Immature natural killer cell (primary cell): Measurements from ENCODE around the gene NSUN6. TPM values are rescaled to one million over a fixed set of nuclear protein-coding genes. Genes with fewer than 3 reads are reported as not detected.
"Not testable (repeated sequence)": the region's sequence is repeated elsewhere in the genome, so short reads cannot be mapped to it uniquely, and the experiment has no call there.

ENCODE experiments used
- DNase-seq, 3 donors: peaks; one replicate each; pipeline ENCODE4 v3.0.0; 2022; ENCODE audit warnings: mixed read lengths in 1 of 3
- H3K27ac Mint-ChIP-seq, 6 donors: one replicate each; pipeline ENCODE4 v1.8.0; 2020; ENCODE audit warnings: mixed read lengths in 6 of 6, mild to moderate bottlenecking in 5 of 6, inconsistent platforms in 4 of 6, moderate library complexity in 3 of 6
- H3K27me3 Mint-ChIP-seq, 3 donors: one replicate each; pipeline ENCODE4 v1.8.0; 2020 to 2021; ENCODE audit warnings: low read depth in 3 of 3, mild to moderate bottlenecking in 3 of 3, mixed read lengths in 3 of 3, moderate library complexity in 3 of 3, inconsistent platforms in 1 of 3
- H3K36me3 Mint-ChIP-seq, 3 donors: one replicate each; pipeline ENCODE4 v1.8.0; 2020; ENCODE audit warnings: mixed read lengths in 3 of 3, inconsistent platforms in 2 of 3, mild to moderate bottlenecking in 2 of 3
- H3K4me1 Mint-ChIP-seq, 2 donors: one replicate each; pipeline ENCODE4 v1.8.0; 2020; ENCODE audit warnings: inconsistent platforms in 2 of 2, mild to moderate bottlenecking in 2 of 2, mixed read lengths in 2 of 2, moderate library complexity in 1 of 2
- H3K4me3 Mint-ChIP-seq, 5 donors: one replicate each; pipeline ENCODE4 v1.8.0; 2020; ENCODE audit warnings: mild to moderate bottlenecking in 5 of 5, mixed read lengths in 5 of 5, inconsistent platforms in 3 of 5, moderate library complexity in 3 of 5
- H3K9me3 Mint-ChIP-seq, 6 donors: one replicate each; pipeline ENCODE4 v1.8.0; 2020; ENCODE audit warnings: mild to moderate bottlenecking in 6 of 6, mixed read lengths in 6 of 6, inconsistent platforms in 4 of 6, moderate library complexity in 3 of 6
- polyA plus RNA-seq, 3 donors: library from polyadenylated mRNA; unstranded; fragments of 300-500 nt; fragmentation: Illumina TruSeq; gene quantifications; one replicate each; pipeline ENCODE4 v1.2.3, GENCODE V29; 2021

Gene NSUN6
- polyA plus RNA-seq, 3 donors from 2014 or later, result 3.5 to 15.8 (median 6.1) TPM

DNA sequence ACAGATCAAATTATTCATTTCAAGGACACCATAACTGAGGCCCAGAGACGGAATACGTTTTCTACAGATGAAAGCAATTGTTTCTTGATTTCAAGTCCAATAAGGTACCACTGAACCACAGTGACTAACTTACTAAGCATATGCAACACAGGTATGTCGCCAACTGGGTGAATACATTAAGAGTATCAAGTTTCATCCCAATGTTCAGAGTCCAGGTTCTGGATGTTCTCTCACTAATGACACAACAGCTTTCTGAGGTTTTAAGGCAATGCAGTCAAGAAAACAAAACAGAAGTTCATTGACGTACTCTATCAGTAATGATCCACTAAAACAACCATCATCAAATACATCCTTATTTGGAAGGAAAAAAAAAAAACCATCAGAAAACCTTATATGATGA is 35.8 kb downstream of the NSUN6 start:
- no peak overlapping the region for H3K4me3 Mint-ChIP-seq
- H3K27ac Mint-ChIP-seq, result no peak overlapping the region
- peaks cover 0 to 2% (median 0%) of the 10 kb centered on the region in 3 donors for H3K27me3 Mint-ChIP-seq
- no peaks in the 10 kb centered on the region for H3K4me1 Mint-ChIP-seq
- H3K36me3 Mint-ChIP-seq, result peaks cover 18 to 47% (median 26%) of the 10 kb centered on the region in 3 donors
- no peaks in the 10 kb centered on the region for H3K9me3 Mint-ChIP-seq
- DNase-seq, result no peak

- Mint-ChIP-seq H3K36me3 (peaks cover 20 to 30% (median 28%) of the 10 kb centered on the region in 3 donors), H3K27ac (peak overlapping the region in 2 of 6 donors; percentile 18 to 35), H3K27me3 (no peaks in the 10 kb centered on the region), H3K9me3 (no peaks in the 10 kb centered on the region), H3K4me1 (no peaks in the 10 kb centered on the region), H3K4me3 (no peak overlapping the region)
- DNase-seq, result no peak
Measured at GRCh38 chr10:18611168-18611567, 40.2 kb downstream of the NSUN6 start.

- peak overlapping the region in 1 of 6 donors; percentile 44 for H3K27ac Mint-ChIP-seq
Measured at GRCh38 chr10:18610517-18610916, 40.9 kb downstream of the NSUN6 start.

GRCh38 chr10:18608596-18608995 is 42.8 kb downstream of the NSUN6 start:
- Mint-ChIP-seq H3K27me3 (no peaks in the 10 kb centered on the region), H3K4me1 (no peaks in the 10 kb centered on the region), H3K9me3 (no peaks in the 10 kb centered on the region), H3K36me3 (peaks cover 13 to 31% (median 23%) of the 10 kb centered on the region in 3 donors), H3K4me3 (no peak overlapping the region), H3K27ac (no peak overlapping the region)
- no peak for DNase-seq

More at GRCh38 chr10:18610517-18610916, 40.9 kb downstream of the NSUN6 start:
- H3K36me3 Mint-ChIP-seq, result peaks cover 16 to 31% (median 30%) of the 10 kb centered on the region in 3 donors
- no peaks in the 10 kb centered on the region for H3K9me3 Mint-ChIP-seq
- H3K4me1 Mint-ChIP-seq, result no peaks in the 10 kb centered on the region
- no peak for DNase-seq
- no peak overlapping the region for H3K4me3 Mint-ChIP-seq
- H3K27me3 Mint-ChIP-seq, result no peaks in the 10 kb centered on the region

DNA sequence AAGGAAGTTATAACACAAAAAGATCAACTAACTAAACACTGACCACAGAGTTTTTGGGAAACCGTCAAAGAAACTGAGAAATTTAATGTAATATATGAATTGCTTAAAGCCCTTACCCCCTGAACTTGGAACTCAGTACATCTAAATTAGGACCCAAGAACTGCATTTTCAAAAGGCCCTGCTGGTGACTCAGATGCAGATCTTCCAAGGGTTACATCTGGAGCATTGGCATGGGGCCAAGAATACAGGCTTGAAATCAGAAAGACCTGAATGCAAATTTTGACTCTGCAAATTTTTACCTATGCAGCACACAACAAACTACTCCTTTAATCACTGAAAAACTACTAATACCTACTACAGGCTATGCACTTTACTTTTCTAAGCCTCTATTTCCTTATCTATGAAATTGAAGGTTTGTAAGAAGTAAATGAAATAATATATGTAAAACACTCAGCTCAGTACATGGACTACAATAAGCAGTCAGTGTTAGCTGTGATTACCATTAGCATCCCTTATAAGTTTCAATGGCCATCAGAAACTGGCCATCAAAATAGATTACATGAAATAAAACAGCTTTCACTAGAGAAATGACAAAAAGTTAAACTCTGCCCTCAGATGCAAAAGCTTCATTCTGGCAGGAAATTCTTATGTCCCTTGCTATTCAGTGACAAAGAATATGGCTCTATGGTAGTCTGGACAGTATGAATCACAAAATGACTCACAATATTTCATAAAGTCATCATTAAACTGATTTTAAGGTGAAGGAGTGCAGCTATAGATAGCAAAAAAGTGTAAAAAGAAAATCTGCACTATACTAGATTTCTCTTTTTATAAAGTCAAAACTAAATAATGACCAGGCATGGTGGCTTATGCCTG is 43.6 kb downstream of the NSUN6 start:
- Mint-ChIP-seq H3K9me3 (no peaks in the 10 kb centered on the region), H3K4me1 (no peaks in the 10 kb centered on the region), H3K36me3 (peaks cover 13 to 30% (median 23%) of the 10 kb centered on the region in 3 donors), H3K27ac (peak overlapping the region in 1 of 6 donors; percentile 25), H3K27me3 (no peaks in the 10 kb centered on the region), H3K4me3 (no peak overlapping the region)
- no peak for DNase-seq

- H3K9me3 Mint-ChIP-seq, result no peaks in the 10 kb centered on the region
- no peak for DNase-seq
- H3K27me3 Mint-ChIP-seq, result no peaks in the 10 kb centered on the region
- peak overlapping the region in 1 of 6 donors; percentile 36 for H3K27ac Mint-ChIP-seq
- H3K4me1 Mint-ChIP-seq, result no peaks in the 10 kb centered on the region
- H3K4me3 Mint-ChIP-seq, result no peak overlapping the region
- peaks cover 9 to 21% (median 15%) of the 10 kb centered on the region in 3 donors for H3K36me3 Mint-ChIP-seq
Measured at GRCh38 chr10:18606051-18606695, 45.2 kb downstream of the NSUN6 start.

GRCh38 chr10:18601321-18601720 is 50.1 kb downstream of the NSUN6 start:
- no peak overlapping the region for H3K4me3 Mint-ChIP-seq
- no peaks in the 10 kb centered on the region for H3K4me1 Mint-ChIP-seq
- no peaks in the 10 kb centered on the region for H3K9me3 Mint-ChIP-seq
- no peak for DNase-seq
- peaks cover 0 to 15% (median 0%) of the 10 kb centered on the region in 3 donors for H3K36me3 Mint-ChIP-seq
- H3K27me3 Mint-ChIP-seq, result no peaks in the 10 kb centered on the region
- H3K27ac Mint-ChIP-seq, result no peak overlapping the region

DNA sequence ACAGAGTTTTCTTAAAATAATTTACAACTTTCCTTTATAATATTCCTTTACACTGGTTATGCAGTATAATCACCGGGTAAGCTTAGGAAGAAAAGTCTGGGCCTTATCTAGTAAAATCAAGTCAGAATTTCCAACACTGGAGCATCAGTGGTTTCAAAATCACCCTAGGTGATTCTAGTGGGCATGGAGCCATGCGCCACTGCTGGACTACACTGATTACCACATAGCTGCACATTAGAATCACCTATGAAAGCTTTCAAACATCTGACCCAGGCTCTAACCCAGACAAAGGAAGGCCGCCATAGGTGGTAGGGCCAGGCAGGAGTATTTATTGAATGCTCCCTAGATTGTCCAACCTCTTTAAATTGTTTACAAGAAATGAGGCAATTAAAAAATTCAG is 52.0 kb downstream of the NSUN6 start:
- no peak overlapping the region for H3K4me3 Mint-ChIP-seq
- H3K36me3 Mint-ChIP-seq, result peaks cover 7 to 21% (median 8%) of the 10 kb centered on the region in 3 donors
- DNase-seq, result no peak
- no peaks in the 10 kb centered on the region for H3K4me1 Mint-ChIP-seq
- H3K27ac Mint-ChIP-seq, result no peak overlapping the region
- no peaks in the 10 kb centered on the region for H3K9me3 Mint-ChIP-seq
- H3K27me3 Mint-ChIP-seq, result no peaks in the 10 kb centered on the region

DNA sequence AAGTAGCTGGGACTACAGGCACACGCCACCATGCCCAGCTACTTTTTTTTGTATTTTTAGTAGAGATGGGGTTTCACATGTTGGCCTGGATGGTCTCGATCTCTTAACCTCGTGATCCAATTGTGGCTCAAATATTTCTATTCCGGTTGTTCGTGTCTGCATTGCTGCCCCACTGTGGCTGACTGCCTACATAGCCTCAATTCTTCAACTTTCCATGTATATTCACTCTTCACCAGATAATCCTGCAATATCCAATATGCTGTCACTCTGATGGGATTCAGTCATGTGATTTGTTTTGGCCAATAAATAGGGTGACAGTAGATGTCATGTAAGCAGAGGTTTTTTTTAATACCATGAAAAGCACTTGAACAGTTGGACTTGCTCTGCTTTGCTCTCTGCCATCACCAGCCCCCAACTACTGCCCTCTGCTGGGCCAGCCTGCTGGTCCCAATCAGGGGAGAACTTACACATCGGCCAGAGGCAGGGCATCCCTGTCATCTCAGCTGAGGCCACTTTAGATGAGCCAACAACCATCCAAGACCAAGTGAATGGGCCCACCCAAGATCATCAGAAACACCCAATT is 56.7 kb downstream of the NSUN6 start:
- DNase-seq, result no peak
- Mint-ChIP-seq H3K4me3 (no peak overlapping the region), H3K27me3 (no peaks in the 10 kb centered on the region), H3K36me3 (peaks cover 11 to 53% (median 34%) of the 10 kb centered on the region in 3 donors), H3K27ac (no peak overlapping the region), H3K4me1 (peaks cover 0 to 10% of the 10 kb centered on the region in 2 donors), H3K9me3 (peaks cover 0 to 2% (median 0%) of the 10 kb centered on the region in 6 donors)

GRCh38 chr10:18591141-18591540 is 60.2 kb downstream of the NSUN6 start:
- H3K4me3 Mint-ChIP-seq, H3K9me3 Mint-ChIP-seq, DNase-seq, H3K27me3 Mint-ChIP-seq, H3K27ac Mint-ChIP-seq: not testable (repeated sequence)
- peaks cover 21 to 77% (median 54%) of the 10 kb centered on the region in 3 donors for H3K36me3 Mint-ChIP-seq
- H3K4me1 Mint-ChIP-seq, result peaks cover 0 to 10% of the 10 kb centered on the region in 2 donors

GRCh38 chr10:18586637-18587036 is 64.8 kb downstream of the NSUN6 start:
- not testable (repeated sequence) for H3K9me3 Mint-ChIP-seq, H3K4me3 Mint-ChIP-seq

DNA sequence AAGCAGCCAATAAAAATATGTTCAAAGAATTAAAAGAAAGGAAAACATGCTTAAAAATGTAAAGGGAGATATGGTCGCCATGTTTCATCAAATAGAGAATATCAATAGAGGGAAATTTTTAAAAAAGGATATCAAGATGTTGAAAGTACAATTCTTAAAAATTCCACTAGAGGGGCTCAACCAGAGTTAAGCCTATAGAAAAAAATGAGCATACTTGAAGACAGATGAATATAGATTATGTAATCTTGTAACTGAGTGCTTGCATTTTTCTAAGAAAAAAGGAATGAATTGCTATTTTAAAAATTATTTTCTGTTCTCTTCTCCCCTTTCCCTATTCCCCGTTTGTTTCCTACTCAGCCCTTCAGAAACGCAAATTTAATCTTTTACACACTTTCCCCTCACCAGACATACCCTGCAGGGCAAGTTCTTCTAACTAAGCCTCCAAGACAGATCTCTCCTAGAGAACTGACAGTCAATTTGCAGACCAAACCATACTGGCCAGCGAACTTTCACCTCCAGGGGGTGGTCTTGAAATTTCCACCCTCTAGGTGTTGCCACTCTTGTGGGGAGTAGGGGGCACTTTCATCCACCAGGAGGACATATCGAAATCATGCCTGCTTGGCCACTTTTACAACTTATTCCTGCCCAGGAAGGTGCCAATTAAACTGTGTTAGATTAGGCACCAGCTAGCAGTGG is 67.7 kb downstream of the NSUN6 start:
- Mint-ChIP-seq H3K27ac (peak overlapping the region in 2 of 6 donors; percentile 14 to 67), H3K36me3 (peaks cover 54 to 72% (median 72%) of the 10 kb centered on the region in 3 donors), H3K4me1 (peaks cover 9 to 22% of the 10 kb centered on the region in 2 donors), H3K27me3 (peaks cover 0 to 2% (median 0%) of the 10 kb centered on the region in 3 donors), H3K9me3 (peaks cover 0 to under 1% (median under 1%) of the 10 kb centered on the region in 6 donors), H3K4me3 (no peak overlapping the region)
- no peak for DNase-seq

More at GRCh38 chr10:18586637-18587036, 64.8 kb downstream of the NSUN6 start:
- peaks cover 34 to 74% (median 71%) of the 10 kb centered on the region in 3 donors for H3K36me3 Mint-ChIP-seq
- H3K4me1 Mint-ChIP-seq, result peaks cover 9 to 28% of the 10 kb centered on the region in 2 donors
- H3K27ac Mint-ChIP-seq, DNase-seq, H3K27me3 Mint-ChIP-seq: not testable (repeated sequence)

- peak overlapping the region in 1 of 6 donors; percentile 26 for H3K27ac Mint-ChIP-seq
- peaks cover 60 to 78% (median 74%) of the 10 kb centered on the region in 3 donors for H3K36me3 Mint-ChIP-seq
Measured at GRCh38 chr10:18582803-18583202, 68.6 kb downstream of the NSUN6 start.

More at GRCh38 chr10:18582803-18583202, 68.6 kb downstream of the NSUN6 start:
- H3K4me3 Mint-ChIP-seq, result no peak overlapping the region
- peaks cover 0 to 7% (median 5%) of the 10 kb centered on the region in 6 donors for H3K9me3 Mint-ChIP-seq
- peaks cover 0 to 2% (median 0%) of the 10 kb centered on the region in 3 donors for H3K27me3 Mint-ChIP-seq
- DNase-seq, result no peak
- peaks cover 9 to 22% of the 10 kb centered on the region in 2 donors for H3K4me1 Mint-ChIP-seq
